PC-9 (cell line): ENCODE measurements around the gene PGBD5.

Experiments
- CTCF ChIP-seq: fragments of 200-600 bp; sonication (generic); conservative IDR thresholded peaks from 2 replicates; pipeline ENCODE4 v1.6.1; 2017; ENCODE audit warnings: mixed run types, antibody characterized with exemption, mild to moderate bottlenecking, moderate library complexity
- EZH2 ChIP-seq: fragments of 200-600 bp; sonication (generic); IDR thresholded peaks from 2 replicates; pipeline ENCODE4 v1.8.0; 2017; ENCODE audit warnings: antibody characterized with exemption, low read depth

- TF ChIP-seq CTCF (no peak), EZH2 (no peak)
These were observed 112.0 kb downstream of the PGBD5 start for GRCh38 chr1:230314142-230314470.
